ENCODE data around the gene SDK1. TPM values are rescaled to one million over a fixed set of nuclear protein-coding genes. Genes with fewer than 3 reads are reported as not detected.

SDK1 gene
- total RNA-seq, 2 donors from 2014 or later, result 4.8 to 13.2 TPM

GRCh38 chr7:4050126-4050660 lies 749.1 kb downstream of the SDK1 start:
- intact Hi-C loops (cut with DNase I), result no loop called here
- no peak for TF ChIP-seq POLR2AphosphoS5 (IDR thresholded peaks at IDR 0.05)
- TF ChIP-seq CTCF (IDR thresholded peaks at IDR 0.05), result no peak
- TF ChIP-seq POLR2A (IDR thresholded peaks at IDR 0.05), result no peak
- H3K27ac ChIP-seq, result no peak overlapping the region
- no peak for DNase-seq (ENCODE audit: low spot score)
- H3K4me1 ChIP-seq (replicated peaks), result no peaks in the 10 kb centered on the region
- no peaks in the 10 kb centered on the region for H3K36me3 ChIP-seq
- no peaks in the 10 kb centered on the region for H3K27me3 ChIP-seq (replicated peaks; ENCODE audit: insufficient read depth)
- 46% methylated on average over 11 of the region's 11 CpGs for WGBS
- H3K9me3 ChIP-seq, result no peaks in the 10 kb centered on the region
- no peak overlapping the region for H3K4me3 ChIP-seq

- no peak for TF ChIP-seq CTCF (IDR thresholded peaks at IDR 0.05)
- no peak for TF ChIP-seq POLR2AphosphoS5 (IDR thresholded peaks at IDR 0.05)
- no peak for TF ChIP-seq POLR2A (IDR thresholded peaks at IDR 0.05)
- WGBS, result 93% methylated on average over 11 of the region's 11 CpGs
- Histone ChIP-seq H3K27ac (no peak overlapping the region), H3K4me3 (no peak overlapping the region), H3K27me3 (replicated peaks; ENCODE audit: insufficient read depth) (no peaks in the 10 kb centered on the region), H3K4me1 (replicated peaks) (no peaks in the 10 kb centered on the region), H3K9me3 (no peaks in the 10 kb centered on the region), H3K36me3 (no peaks in the 10 kb centered on the region)
- intact Hi-C loops (cut with DNase I), result no loop called here
- DNase-seq (ENCODE audit: low spot score), result no peak
Observed at GRCh38 chr7:4051696-4052095, 750.6 kb downstream of the SDK1 start.

GRCh38 chr7:4052130-4052529 lies 751.1 kb downstream of the SDK1 start:
- H3K36me3 ChIP-seq, result no peaks in the 10 kb centered on the region
- H3K27ac ChIP-seq, result no peak overlapping the region
- H3K4me3 ChIP-seq, result no peak overlapping the region
- no peak for DNase-seq (ENCODE audit: low spot score)
- 83% methylated on average over 11 of the region's 11 CpGs for WGBS
- no peak for TF ChIP-seq CTCF (IDR thresholded peaks at IDR 0.05)
- TF ChIP-seq POLR2AphosphoS5 (IDR thresholded peaks at IDR 0.05), result no peak
- TF ChIP-seq POLR2A (IDR thresholded peaks at IDR 0.05), result no peak
- no peaks in the 10 kb centered on the region for H3K9me3 ChIP-seq
- no peaks in the 10 kb centered on the region for H3K27me3 ChIP-seq (replicated peaks; ENCODE audit: insufficient read depth)
- intact Hi-C loops (cut with DNase I), result no loop called here
- H3K4me1 ChIP-seq (replicated peaks), result no peaks in the 10 kb centered on the region

- no peaks in the 10 kb centered on the region for H3K36me3 ChIP-seq
- no peak overlapping the region for H3K4me3 ChIP-seq
- intact Hi-C loops (cut with DNase I), result no loop called here
- no peak overlapping the region for H3K27ac ChIP-seq
- no peak for DNase-seq (ENCODE audit: low spot score)
- H3K9me3 ChIP-seq, result no peaks in the 10 kb centered on the region
- H3K4me1 ChIP-seq (replicated peaks), result no peaks in the 10 kb centered on the region
- no peak for TF ChIP-seq POLR2AphosphoS5 (IDR thresholded peaks at IDR 0.05)
- no peak for TF ChIP-seq POLR2A (IDR thresholded peaks at IDR 0.05)
- no peak for TF ChIP-seq CTCF (IDR thresholded peaks at IDR 0.05)
- H3K27me3 ChIP-seq (replicated peaks; ENCODE audit: insufficient read depth), result no peaks in the 10 kb centered on the region
- WGBS, result 93% methylated on average over 6 of the region's 6 CpGs
Observed at GRCh38 chr7:4054158-4054557, 753.1 kb downstream of the SDK1 start.

GRCh38 chr7:4056552-4057288 lies 755.7 kb downstream of the SDK1 start:
- Histone ChIP-seq H3K36me3 (no peaks in the 10 kb centered on the region), H3K4me1 (replicated peaks) (no peaks in the 10 kb centered on the region), H3K27me3 (replicated peaks; ENCODE audit: insufficient read depth) (no peaks in the 10 kb centered on the region), H3K4me3 (no peak overlapping the region), H3K27ac (no peak overlapping the region), H3K9me3 (no peaks in the 10 kb centered on the region)
- no peak for DNase-seq (ENCODE audit: low spot score)
- TF ChIP-seq CTCF (IDR thresholded peaks at IDR 0.05), result no peak
- no peak for TF ChIP-seq POLR2A (IDR thresholded peaks at IDR 0.05)
- WGBS, result 96% methylated on average over 18 of the region's 19 CpGs
- intact Hi-C loops (cut with DNase I), result no loop called here
